SK-N-SH (cell line): ENCODE results near the gene CFAP210. TPM values are rescaled to one million over a fixed set of nuclear protein-coding genes. Genes with fewer than 3 reads are reported as not detected.

Source experiments
- CTCF ChIA-PET: fragments of 300-600, 350-600 bp; formaldehyde crosslinking; extraction: SDS; loops from one replicate; lab custom pipeline; 2021; lab: Yijun Ruan, JAX
- POLR2A ChIA-PET: fragments of 350-600 bp; sonication (Branson Sonifier 250); formaldehyde crosslinking; extraction: SDS; loops from one replicate; lab custom pipeline; 2020; ENCODE audit warnings: antibody characterized with exemption, inconsistent platforms; lab: Yijun Ruan, JAX
- DNase-seq: peaks from one replicate; pipeline ENCODE4 v3.0.0; 2012
- H2AFZ ChIP-seq: fragments of 200-600 bp; sonication (generic); 2 replicates; pipeline ENCODE4 v1.8.1; 2016; ENCODE audit warnings: antibody characterized with exemption, mild to moderate bottlenecking, low read depth
- H3F3A ChIP-seq: fragments of 200-600 bp; sonication (generic); replicated peaks from 2 replicates; pipeline ENCODE3; 2016; ENCODE audit warnings: antibody characterized with exemption, mild to moderate bottlenecking; ENCODE audit not compliant: insufficient read depth
- H3K27ac ChIP-seq, 2 experiments: fragments of 200-500 bp in 1 of 2; fragments of 200-600 bp in 1 of 2; sonication (Bioruptor generic) in 1 of 2; sonication (generic), shearing (Covaris generic) in 1 of 2; 2 replicates each; pipeline versions ENCODE4 v1.5.1 to v1.6.1; 2014 to 2016; ENCODE audit warnings: low read depth in 2 of 2, inconsistent platforms in 1 of 2, low read length in 1 of 2, mild to moderate bottlenecking in 1 of 2, mixed read lengths in 1 of 2
- H3K27me3 ChIP-seq: fragments of 200-600 bp; sonication (generic), shearing (Covaris generic); 2 replicates; pipeline ENCODE4 v1.6.1; 2016; ENCODE audit warnings: mixed run types; ENCODE audit not compliant: insufficient read depth
- H3K36me3 ChIP-seq, 2 experiments: fragments of 200-500 bp in 1 of 2; fragments of 200-600 bp in 1 of 2; sonication (Bioruptor generic) in 1 of 2; sonication (generic) in 1 of 2; replicated peaks in 1 of 2; 2 replicates each; pipeline versions ENCODE3 to v1.5.1; 2014 to 2016; ENCODE audit warnings: low read length in 1 of 2, mild to moderate bottlenecking in 1 of 2; ENCODE audit not compliant: insufficient read depth in 2 of 2, control insufficient read depth in 1 of 2
- H3K4me1 ChIP-seq, 2 experiments: fragments of 200-500 bp in 1 of 2; fragments of 200-600 bp in 1 of 2; sonication (Bioruptor generic) in 1 of 2; sonication (generic), shearing (Covaris generic) in 1 of 2; 2 replicates each; pipeline versions ENCODE4 v1.5.1 to v1.6.1; 2014 to 2016; ENCODE audit warnings: low read depth in 1 of 2, low read length in 1 of 2, mixed run types in 1 of 2; ENCODE audit not compliant: insufficient read depth in 2 of 2, control insufficient read depth in 1 of 2
- H3K4me2 ChIP-seq: fragments of 200-600 bp; sonication (generic), shearing (Covaris generic); 2 replicates; pipeline ENCODE4 v1.6.1; 2017; ENCODE audit warnings: mixed run types
- H3K4me3 ChIP-seq, 2 experiments: fragments of 200-500 bp in 1 of 2; fragments of 200-600 bp in 1 of 2; sonication (Bioruptor generic) in 1 of 2; sonication (generic), shearing (Covaris generic) in 1 of 2; 2 replicates each; pipeline versions ENCODE4 v1.5.1 to v1.8.1; 2014 to 2016; ENCODE audit warnings: low read depth in 2 of 2, inconsistent platforms in 1 of 2, low read length in 1 of 2, mild to moderate bottlenecking in 1 of 2, mixed read lengths in 1 of 2, moderate library complexity in 1 of 2
- H3K79me2 ChIP-seq: fragments of 200-600 bp; sonication (generic); 2 replicates; pipeline ENCODE4 v1.8.1; 2017; ENCODE audit warnings: mild to moderate bottlenecking; ENCODE audit not compliant: insufficient read depth
- H3K9ac ChIP-seq: fragments of 200-600 bp; sonication (generic); 2 replicates; pipeline ENCODE4 v1.6.1; 2017; ENCODE audit warnings: mixed run types
- H3K9me2 ChIP-seq: fragments of 200-600 bp; sonication (generic); 2 replicates; pipeline ENCODE4 v1.6.1; 2017; ENCODE audit warnings: mixed run types
- H3K9me3 ChIP-seq: fragments of 200-600 bp; sonication (generic); 2 replicates; pipeline ENCODE4 v1.6.1; 2017; ENCODE audit warnings: mixed run types, mild to moderate bottlenecking, moderate library complexity
- H4K20me1 ChIP-seq: fragments of 200-600 bp; sonication (generic); 2 replicates; pipeline ENCODE4 v1.6.1; 2017; ENCODE audit warnings: mild to moderate bottlenecking, mixed run types; ENCODE audit not compliant: insufficient read depth
- CTCF ChIP-seq: fragments of 200-600 bp; sonication (generic); IDR thresholded peaks from 2 replicates; pipeline ENCODE4 v1.6.1; 2017; ENCODE audit warnings: antibody characterized with exemption, mild to moderate bottlenecking, moderate library complexity
- ELF1 ChIP-seq: IDR thresholded peaks from 2 replicates; pipeline ENCODE4 v1.4.0; 2012
- EP300 ChIP-seq, 2 experiments: IDR thresholded peaks; 2 replicates each; pipeline versions ENCODE4 v1.4.0 to v1.6.1; 2012; ENCODE audit warnings: borderline replicate concordance in 1 of 2, low read depth in 1 of 2, low read length in 1 of 2
- FOSL2 ChIP-seq: IDR thresholded peaks from 2 replicates; pipeline ENCODE4 v1.4.0; 2012; ENCODE audit warnings: low read depth, mild to moderate bottlenecking, moderate library complexity, borderline replicate concordance
- FOXJ3 ChIP-seq: sonication (generic); formaldehyde crosslinking; IDR thresholded peaks from 2 replicates; pipeline ENCODE4 v1.5.1; 2020; ENCODE audit warnings: mild to moderate bottlenecking, missing genetic modification reagents
- FOXM1 ChIP-seq: IDR thresholded peaks from 2 replicates; pipeline ENCODE4 v1.4.0; 2012; ENCODE audit warnings: low read depth, mild to moderate bottlenecking
- IRF3 ChIP-seq: fragments of 150-350 bp; IDR thresholded peaks from 2 replicates; pipeline ENCODE4 v1.6.1; 2016; ENCODE audit warnings: mild to moderate bottlenecking, low read depth, low read length
- MAX ChIP-seq: IDR thresholded peaks from 2 replicates; pipeline ENCODE4 v1.4.0; 2012; ENCODE audit warnings: low read depth
- MEF2A ChIP-seq: IDR thresholded peaks from 2 replicates; pipeline ENCODE4 v1.4.0; 2012; ENCODE audit warnings: low read depth, borderline replicate concordance
- MXI1 ChIP-seq: IDR thresholded peaks from 2 replicates; pipeline ENCODE4 v1.6.1; 2012; ENCODE audit warnings: mild to moderate bottlenecking, low read depth, low read length, improper control_type of control experiment
- NRF1 ChIP-seq: IDR thresholded peaks from 2 replicates; pipeline ENCODE4 v1.6.1; 2012; ENCODE audit warnings: low read depth, mild to moderate bottlenecking, low read length
- PBX3 ChIP-seq: IDR thresholded peaks from 2 replicates; pipeline ENCODE4; 2012
- POLR2AphosphoS5 ChIP-seq: IDR thresholded peaks from 2 replicates; pipeline ENCODE4 v1.6.1; 2012; ENCODE audit warnings: low read depth, low read length
- RAD21 ChIP-seq: IDR thresholded peaks from 2 replicates; pipeline ENCODE4 v1.6.1; 2012; ENCODE audit warnings: mild to moderate bottlenecking, low read length
- RCOR1 ChIP-seq: fragments of 150-350 bp; IDR thresholded peaks from 2 replicates; pipeline ENCODE4 v1.6.1; 2017; ENCODE audit warnings: antibody characterized with exemption, low read length
- REST ChIP-seq: IDR thresholded peaks from 2 replicates; pipeline ENCODE4 v1.6.1; 2012; ENCODE audit warnings: mild to moderate bottlenecking, low read depth, low read length, moderate library complexity
- RFX5 ChIP-seq: IDR thresholded peaks from 2 replicates; pipeline ENCODE4 v1.6.1; 2012; ENCODE audit warnings: mild to moderate bottlenecking, improper control_type of control experiment, low read length
- TCF12 ChIP-seq: IDR thresholded peaks from 2 replicates; pipeline ENCODE4 v1.4.0; 2012
- YY1 ChIP-seq: IDR thresholded peaks from 2 replicates; pipeline ENCODE4 v1.4.0; 2012; ENCODE audit warnings: low read depth, mild to moderate bottlenecking
- ZBTB33 ChIP-seq: IDR thresholded peaks from 2 replicates; pipeline ENCODE4 v1.4.0; 2012; ENCODE audit warnings: low read depth, borderline replicate concordance
- WGBS: methylation state at CpG from one replicate; pipeline ENCODE4 v1.1.6; 2017; ENCODE audit warnings: low lambda C conversion rate; 5-methylcytosine and 5-hydroxymethylcytosine counted together
- polyA plus RNA-seq, 3 experiments: library from polyadenylated mRNA; depleted of rRNA; stranded (reverse); fragments of >200 nt; gene quantifications; 2 replicates each; pipeline ENCODE4 v1.2.3, GENCODE V29; 2012

The CFAP210 gene
- polyA plus RNA-seq, 1 of the 3 experiments (the other 2 are of a cell fraction): 0.03 TPM

- Histone ChIP-seq H3F3A (peaks cover 8% of the 10 kb centered on the region), H3K79me2 (no peaks in the 10 kb centered on the region), H3K9me2 (no peaks in the 10 kb centered on the region), H3K4me1 (peaks cover 0 to 24% of the 10 kb centered on the region in 2 experiments; a peak in 2 of 4 replicates), H3K4me3 (no peak overlapping the region), H3K9me3 (no peaks in the 10 kb centered on the region), H3K27ac (no peak overlapping the region; a peak in 1 of 4 replicates), H2AFZ (no peak overlapping the region), H3K9ac (no peak overlapping the region), H4K20me1 (no peaks in the 10 kb centered on the region), H3K27me3 (no peaks in the 10 kb centered on the region), H3K36me3 (peaks cover 0 to 10% of the 10 kb centered on the region in 2 experiments), H3K4me2 (no peak overlapping the region)
- ChIA-PET POLR2A (no interaction called here), CTCF (interaction anchor here (6.9 kb wide), 1 partner anchor 45 kb away, joined by 32 read pairs; the partner anchor contains the start of genes CFAP210 and PHOSPHO2)
- WGBS: 58% methylated on average over 4 of the region's 5 CpGs
- TF ChIP-seq RAD21 (no peak), ELF1 (no peak), REST (no peak), EP300 (IDR thresholded peaks at IDR 0.05; ENCODE audit: borderline replicate concordance in 1 of 2, low read depth in 1 of 2, low read length in 1 of 2) (no peak), TCF12 (no peak), POLR2AphosphoS5 (no peak), FOSL2 (no peak), FOXJ3 (no peak), NRF1 (no peak), IRF3 (no peak), MXI1 (no peak), RFX5 (no peak), YY1 (no peak), ZBTB33 (no peak), CTCF (no peak), PBX3 (no peak), FOXM1 (no peak), RCOR1 (no peak), MAX (no peak), MEF2A (no peak)
- no peak for DNase-seq
Observed at GRCh38 chr2:169738566-169739229, 44.5 kb upstream of the CFAP210 start.
